NCI-H1694 (cell line): ENCODE measurements around the gene IL21.

Source experiments
- DNase-seq: peaks from one replicate; lab custom pipeline; 2025; lab: John Stamatoyannopoulos, UW

IL21 gene

DNA sequence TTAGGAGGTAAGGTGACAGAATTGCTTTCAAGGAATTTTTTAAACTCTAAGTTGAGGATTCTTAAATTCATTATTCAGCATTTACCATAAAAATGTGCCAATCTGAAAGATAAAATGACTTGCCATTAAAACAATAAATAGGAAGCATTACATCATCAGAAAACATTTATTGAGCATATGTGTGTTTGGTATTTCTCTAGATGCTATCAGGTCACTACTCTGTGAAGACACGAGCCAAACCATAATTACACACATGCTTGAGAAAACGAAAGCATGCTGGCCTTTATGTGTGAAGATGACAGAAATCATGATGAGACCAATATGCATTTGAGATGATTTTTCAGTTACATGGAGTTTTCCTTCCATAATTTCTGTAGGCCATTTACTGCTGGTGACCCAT lies 12.3 kb upstream of the IL21 start:
- no peak for DNase-seq

DNA sequence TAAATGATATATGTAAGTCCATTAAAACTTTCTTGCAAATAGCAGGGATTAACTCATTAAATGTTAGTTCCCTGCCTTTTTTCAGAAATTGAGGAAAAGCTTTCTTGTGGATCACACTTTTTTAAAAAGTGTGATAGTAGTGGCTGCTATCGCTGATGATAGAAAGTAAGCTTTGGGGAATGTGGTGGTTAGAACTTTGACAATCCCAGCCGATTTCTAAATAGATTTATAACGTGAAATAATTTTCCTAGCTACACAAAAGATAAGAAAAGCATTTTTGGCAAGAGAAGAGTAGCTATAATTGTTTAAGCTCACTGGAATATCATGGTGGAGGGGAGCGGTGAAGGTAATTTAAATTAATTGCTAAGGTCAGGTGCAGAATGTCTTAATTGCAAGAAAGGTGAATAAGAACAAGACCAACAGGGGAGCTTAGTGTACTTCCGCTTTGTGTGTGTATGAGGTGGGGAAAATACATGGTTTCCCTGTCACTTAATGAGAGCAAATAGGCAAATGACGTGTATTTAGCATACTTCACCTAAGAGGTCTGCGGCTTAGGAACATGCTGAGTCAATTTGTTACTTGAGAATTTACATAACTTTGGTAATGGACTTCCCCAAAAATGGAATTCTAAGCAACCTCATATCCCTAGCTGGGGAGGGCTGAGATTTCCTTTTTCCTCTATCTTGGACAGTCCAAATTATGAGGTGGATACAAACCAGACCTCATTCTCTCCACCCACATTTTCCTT lies 11.7 kb upstream of the IL21 start:
- no peak for DNase-seq

DNA sequence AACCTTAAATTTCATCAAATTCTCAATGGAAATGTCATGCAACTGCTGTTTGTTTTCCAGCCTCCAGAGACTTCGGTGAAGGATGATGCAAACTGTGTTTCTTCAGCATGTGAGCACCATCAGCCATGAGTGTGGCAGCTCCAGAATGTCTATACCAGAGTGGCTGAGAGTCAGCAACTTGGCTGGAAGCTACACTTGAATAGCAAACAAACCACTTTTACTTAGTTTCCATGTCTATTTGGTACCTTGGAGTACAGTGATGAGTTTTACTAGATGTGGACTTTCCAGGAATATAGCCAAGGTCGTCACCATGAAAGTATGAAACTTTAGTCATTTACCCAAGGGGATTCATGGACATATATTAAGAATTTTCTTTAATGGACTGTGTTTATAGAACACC lies 4.3 kb upstream of the IL21 start:
- DNase-seq: no peak

GRCh38 chr4:122624205-122624604 lies 3.3 kb upstream of the IL21 start:
- no peak for DNase-seq

- DNase-seq: no peak
Observed at GRCh38 chr4:122623637-122624166, 2.8 kb upstream of the IL21 start.

GRCh38 chr4:122622400-122622799 lies 1.5 kb upstream of the IL21 start:
- DNase-seq: no peak

DNA sequence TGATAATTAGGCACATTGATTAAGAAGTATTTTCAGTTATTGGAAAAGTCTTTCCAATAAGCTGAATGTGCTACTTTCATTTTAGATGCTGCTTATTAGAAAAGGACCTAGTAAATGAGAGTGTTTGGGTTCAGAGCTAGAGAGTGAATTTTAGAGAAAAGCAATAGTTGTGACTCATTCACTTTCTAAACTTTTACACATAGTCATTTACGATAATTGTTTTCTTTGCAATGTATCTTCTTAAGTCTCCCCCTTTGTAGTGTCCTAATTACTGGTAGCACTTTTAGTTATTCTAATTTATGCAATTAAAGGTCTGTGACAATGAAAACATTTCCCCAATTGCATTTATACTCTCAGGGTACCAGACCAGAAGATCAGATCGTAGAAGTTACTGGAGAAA lies 1.3 kb downstream of the IL21 start:
- no peak for DNase-seq

DNA sequence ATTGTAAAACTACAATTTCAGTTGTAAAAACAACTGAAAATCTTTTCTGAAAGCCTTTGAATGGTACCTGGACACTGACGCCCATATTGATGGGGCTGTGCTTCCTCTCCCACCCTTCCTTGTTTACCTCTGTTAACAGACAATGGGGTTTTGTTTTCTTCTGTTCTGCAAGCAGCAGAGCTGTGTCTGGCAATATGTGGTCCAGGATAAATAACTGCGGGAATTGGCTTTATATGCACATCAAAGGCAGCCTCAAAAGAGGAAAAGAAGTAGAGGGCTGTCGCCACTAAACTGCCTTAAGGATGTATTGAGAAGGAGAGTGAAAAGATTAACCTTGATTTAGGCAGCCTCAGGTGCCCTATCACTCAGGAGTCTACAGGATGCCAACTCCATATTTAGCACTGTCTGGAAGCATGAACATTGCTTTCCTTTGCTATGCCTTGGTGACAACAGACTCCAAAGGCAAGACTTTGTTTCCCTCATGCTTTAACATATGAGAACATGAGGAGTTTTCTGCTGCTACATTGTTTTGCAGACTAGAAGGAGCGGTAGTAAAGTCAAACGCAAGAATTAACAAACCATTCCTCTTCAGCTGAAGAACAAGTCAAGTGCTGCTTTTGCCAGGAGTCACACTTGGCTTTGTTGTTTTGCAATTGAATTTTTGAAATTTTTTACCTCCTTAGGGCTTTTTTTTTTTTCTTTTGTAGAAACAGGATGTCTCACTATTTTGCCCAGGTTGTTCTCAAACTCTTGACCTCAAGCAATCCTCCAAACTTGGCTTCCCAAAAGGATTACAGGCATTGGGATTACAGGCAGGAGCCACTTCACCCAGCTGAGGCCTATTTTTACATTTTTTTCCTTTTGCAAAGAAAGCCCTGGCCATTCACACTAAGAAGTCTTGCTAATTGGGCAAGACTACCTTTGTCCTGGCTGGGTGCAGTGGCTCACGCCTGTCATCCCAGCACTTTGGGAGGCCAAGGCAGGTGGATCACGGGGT lies 3.0 kb downstream of the IL21 start:
- DNase-seq: no peak

DNA sequence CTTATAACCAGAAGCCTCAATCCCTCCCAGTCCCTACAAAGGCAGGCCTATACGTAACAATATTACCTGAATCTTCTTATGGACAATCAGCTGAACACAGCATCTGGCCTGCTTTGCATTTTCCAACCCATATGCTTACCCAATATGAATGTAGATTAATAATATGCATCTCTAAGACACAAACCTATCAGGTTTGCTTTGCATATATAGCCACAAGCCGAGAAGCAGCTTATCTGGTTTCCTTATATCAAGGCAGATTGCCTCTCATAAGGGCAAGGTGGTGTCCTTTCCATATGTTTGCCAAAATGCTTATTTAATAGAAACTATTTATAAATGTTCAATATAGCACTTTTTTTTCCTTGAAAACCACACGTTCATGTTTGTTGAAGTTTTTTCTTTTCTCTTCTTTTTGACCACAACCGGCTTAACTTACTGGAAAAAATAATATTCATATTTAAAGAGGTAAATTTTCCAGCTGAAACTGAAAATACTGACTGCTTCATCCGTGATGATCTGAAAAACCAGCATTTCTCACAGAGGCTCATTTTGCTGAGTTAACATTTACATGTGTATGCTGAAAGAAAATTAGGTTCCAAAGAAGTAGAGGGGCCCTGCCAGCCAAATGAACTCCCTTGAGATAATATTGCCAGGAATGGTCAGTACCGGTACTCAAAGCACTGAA lies 3.8 kb downstream of the IL21 start:
- no peak for DNase-seq

DNA sequence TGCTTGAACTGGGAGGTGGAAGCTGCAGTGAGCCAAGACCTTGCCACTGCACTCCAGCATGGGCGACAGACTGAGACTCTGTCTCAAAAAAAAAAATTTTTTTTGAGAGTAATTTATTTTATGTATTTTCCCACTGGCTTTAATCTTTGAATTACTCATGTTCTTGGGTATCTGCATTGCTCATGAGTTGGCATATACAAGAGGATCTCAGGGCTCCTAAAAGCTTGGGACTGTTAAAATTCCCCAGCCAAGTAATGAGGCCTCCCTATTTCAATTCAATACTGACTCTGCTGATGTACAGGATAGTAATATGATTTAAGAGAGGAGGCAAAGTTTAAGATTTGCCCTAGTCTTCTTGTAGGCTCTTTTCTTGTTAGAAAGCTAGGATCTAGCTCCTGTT lies 6.2 kb downstream of the IL21 start:
- no peak for DNase-seq

DNA sequence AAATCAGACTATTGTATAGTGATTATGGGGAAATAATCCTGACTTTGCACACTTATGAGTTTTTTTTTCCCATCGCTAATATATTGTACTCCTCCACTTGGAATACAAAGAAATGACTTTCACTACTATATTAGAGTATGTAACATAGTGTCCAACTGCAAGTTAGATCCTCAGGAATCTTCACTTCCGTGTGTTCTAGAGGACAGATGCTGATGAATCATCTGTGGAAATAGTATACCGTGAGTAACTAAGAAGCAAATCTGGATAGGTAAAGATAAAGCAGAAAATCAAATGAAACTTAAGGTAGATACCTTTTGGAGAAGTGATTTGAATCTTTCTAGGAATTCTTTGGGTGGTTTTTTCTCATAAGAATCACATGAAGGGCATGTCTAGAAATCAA lies 8.3 kb downstream of the IL21 start:
- DNase-seq: no peak

DNA sequence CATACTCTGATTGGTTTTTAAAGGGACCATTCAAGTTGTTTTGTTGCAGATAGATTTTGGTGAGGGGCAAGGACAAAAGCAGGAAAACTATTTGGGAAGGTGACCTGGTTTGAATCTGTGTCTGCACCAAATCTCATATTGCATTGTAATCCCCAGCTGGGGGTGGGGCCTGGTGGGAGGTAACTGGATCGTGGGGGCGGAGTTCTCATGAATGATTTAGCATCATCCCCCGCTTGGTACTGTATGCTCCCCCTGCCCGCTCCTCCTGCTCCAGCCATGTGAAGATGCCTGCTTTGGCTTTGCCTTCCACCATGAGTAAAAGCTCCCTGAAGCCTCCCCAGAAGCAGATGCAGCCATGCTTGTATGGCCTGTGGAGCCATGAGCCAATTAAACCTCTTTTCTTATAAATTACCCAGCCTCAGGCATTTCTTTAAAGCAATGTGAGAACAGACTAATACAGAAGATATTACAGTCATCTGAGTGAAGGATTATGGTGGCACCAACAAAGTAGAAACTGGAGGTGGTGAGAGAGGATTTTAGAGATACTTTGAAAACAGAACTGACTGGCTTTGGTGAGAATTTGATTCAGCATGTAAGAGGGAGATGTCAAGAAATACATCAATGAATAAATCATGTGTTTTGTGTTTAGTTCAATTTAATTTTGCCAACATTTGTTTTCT lies 14.4 kb downstream of the IL21 start:
- DNase-seq: no peak

DNA sequence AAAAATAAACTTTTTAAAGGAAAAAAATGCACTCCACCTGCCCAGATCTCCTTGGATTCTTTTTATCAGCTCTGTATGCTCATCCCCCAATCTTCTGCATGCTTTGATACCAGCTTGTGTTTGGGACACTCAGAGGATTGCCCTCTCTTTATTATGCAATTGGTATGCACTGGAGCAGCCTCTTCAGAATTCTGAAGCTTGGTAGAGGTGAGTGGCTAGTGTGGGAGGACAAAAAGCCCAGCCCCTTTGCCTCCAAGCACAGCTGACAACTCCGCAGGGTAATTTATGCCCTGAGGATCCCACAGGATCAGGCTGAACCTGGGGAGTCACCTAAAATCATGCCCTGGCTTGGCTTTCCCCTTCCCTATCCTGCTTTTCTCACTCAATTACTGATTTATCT lies 16.7 kb downstream of the IL21 start:
- DNase-seq: no peak

DNA sequence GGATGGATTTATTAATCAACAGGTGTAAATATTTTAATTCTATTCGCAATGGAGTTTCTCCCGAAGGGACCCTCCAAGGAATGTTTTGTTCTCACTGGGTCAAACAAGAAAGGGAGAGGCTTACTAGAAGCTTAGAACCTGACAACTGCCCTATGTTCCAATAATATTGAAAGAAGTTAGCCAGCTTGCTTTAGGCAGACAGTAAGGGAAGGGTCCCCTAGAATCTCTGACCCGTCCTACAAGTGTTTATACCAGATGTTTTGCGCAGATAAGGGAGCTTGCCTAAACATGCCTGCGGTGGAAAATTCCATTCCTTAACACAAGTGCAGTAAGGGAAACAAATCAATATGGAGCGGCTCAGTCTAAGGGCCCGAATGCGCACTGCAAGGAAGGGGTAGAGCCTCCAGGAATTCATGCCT lies 17.7 kb downstream of the IL21 start:
- no peak for DNase-seq

DNA sequence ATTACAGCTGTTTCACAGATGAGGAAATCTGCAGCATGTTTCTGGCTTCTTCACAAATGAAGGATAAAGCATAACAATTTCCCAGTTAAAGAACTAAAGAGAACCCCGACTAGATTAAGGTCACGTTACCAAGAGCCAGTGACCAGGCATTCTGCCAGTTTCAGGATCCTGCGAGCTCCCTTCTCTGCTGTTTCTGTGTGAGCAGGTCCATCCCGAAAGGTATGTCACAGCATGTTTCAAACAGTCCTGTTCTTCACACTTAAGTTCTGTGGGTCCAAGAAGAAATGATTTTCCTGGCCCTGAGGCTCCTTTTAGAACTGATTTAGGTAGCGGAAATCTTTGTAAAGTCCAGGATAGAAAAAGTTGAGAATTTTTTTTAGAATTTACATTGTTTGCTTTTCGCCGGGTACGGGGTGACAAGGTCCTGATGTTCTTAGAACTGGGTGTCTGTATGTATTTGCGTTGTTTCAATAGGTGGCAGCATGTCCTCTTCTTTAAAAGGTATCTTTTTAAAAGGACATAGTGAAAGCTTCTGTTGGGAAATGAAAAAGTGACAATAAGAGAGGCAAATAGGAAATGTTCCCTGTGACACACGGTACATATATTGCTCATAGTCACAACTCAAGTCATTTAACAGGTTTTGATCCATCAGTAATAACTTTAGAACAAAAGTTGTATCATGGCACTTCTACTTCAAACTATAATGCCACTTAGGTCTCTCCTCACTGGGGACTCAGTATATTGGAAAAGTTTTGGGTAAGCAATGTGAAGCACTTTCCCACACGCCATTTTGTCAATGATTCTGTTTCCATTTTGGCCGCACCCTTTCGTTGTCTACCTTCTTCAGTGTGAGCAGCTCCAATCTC lies 18.4 kb downstream of the IL21 start:
- DNase-seq: no peak

DNA sequence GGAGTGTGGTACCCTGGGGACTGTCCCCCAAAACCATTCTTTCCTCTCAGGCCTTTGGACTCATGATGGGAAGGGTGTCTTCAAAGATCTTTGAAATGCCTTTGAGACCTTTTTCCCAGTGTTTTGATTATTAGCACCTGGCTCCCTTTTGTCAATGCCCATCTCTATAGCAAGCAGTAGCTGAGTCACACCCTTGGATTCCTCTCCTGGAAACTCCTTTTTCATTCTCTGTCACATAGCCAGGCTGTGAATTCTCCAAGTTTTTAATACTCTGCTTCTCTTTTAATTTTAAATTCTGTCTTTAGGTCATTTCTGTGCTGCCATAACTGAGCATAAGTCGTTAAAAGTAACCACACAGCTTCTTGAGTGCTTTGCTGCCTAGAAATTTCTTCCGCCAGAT lies 29.7 kb downstream of the IL21 start:
- no peak for DNase-seq

DNA sequence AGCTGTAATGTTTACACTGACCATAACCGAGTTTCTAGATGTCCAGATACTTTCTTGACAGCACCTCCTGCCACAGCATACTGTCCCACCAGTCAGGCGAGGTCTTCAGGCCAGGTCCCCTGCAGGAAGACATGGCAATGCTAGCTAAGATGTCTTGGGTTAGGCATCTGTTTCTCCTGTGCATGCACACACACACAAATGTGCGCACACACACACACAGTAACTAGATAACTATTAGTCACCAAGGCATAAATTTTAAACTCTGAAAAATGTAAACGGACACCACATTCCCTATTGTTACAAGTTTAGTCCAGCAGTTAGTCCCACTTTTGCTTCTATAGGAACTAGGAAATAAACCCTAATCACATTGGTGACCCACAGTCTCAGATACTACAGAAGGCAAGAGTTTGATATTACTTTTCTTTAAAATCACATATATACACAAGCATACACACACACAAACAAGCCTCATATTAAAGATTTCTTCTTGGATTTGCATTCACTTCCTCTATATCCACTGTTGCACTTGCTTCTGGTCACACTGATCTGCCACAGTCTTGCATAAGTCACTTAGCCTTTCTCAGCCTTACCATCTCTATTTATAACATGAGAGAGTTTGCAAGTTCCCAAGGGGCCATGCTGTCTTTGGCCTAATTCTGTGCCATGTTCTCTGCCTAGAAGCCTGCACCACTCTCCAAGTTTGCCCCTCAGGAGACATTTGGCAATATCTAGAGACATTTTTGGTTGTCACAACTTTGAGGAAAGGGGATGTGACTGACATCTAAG lies 32.2 kb downstream of the IL21 start:
- no peak for DNase-seq

GRCh38 chr4:122584519-122584918 lies 36.3 kb downstream of the IL21 start:
- DNase-seq: no peak

DNA sequence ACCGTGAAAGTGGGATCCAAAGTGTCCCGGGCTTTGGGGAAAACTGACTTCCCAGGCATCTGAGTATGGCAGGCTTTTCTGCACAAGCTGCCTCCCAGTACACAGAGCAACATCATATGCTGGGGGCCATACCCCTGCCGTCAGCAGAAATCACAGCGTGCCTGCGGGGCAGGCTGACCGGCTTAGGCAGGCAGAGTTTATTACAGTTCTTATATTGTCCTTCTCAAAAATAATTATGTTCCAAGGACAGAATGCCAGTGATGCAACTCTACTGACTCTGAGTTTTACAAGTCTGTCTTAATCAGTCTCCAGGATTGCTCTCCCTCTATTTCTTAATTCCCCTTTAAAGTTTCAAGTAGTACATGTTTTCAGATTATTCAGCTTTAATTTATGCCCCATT lies 37.0 kb downstream of the IL21 start:
- no peak for DNase-seq
